Smooth muscle cell (in vitro differentiated cells): ENCODE results near the gene DMPK. TPM values are rescaled to one million over a fixed set of nuclear protein-coding genes. Genes with fewer than 3 reads are reported as not detected.

ENCODE experiments used
- DNase-seq: peaks from one replicate; lab custom pipeline; 2025; ENCODE audit not compliant: unreplicated experiment; lab: John Stamatoyannopoulos, UW
- H2AFZ ChIP-seq: fragments of 200-600 bp; sonication (generic); 2 replicates; pipeline ENCODE4 v1.6.0; 2016; ENCODE audit warnings: antibody characterized with exemption, low read depth, mild to moderate bottlenecking
- H3F3A ChIP-seq: fragments of 200-600 bp; sonication (generic); 2 replicates; pipeline ENCODE4 v1.6.0; 2017; ENCODE audit warnings: antibody characterized with exemption, low read depth
- H3K27ac ChIP-seq: fragments of 200-600 bp; sonication (generic); 2 replicates; pipeline ENCODE4 v1.5.1; 2016; ENCODE audit warnings: low read depth, mild to moderate bottlenecking
- H3K27me3 ChIP-seq: fragments of 200-600 bp; sonication (generic); 2 replicates; pipeline ENCODE4 v1.6.1; 2016; ENCODE audit warnings: low read depth, mild to moderate bottlenecking
- H3K36me3 ChIP-seq: fragments of 200-600 bp; sonication (generic); 2 replicates; pipeline ENCODE4 v1.5.1; 2016; ENCODE audit warnings: low read depth
- H3K4me1 ChIP-seq: fragments of 200-600 bp; sonication (generic); 2 replicates; pipeline ENCODE4 v1.5.1; 2016; ENCODE audit warnings: low read depth
- H3K4me2 ChIP-seq: fragments of 200-600 bp; sonication (generic); 2 replicates; pipeline ENCODE4 v1.6.0; 2016; ENCODE audit warnings: mild to moderate bottlenecking
- H3K4me3 ChIP-seq: fragments of 200-600 bp; sonication (generic); 2 replicates; pipeline ENCODE4 v1.5.1; 2016; ENCODE audit warnings: mild to moderate bottlenecking
- H3K79me2 ChIP-seq: fragments of 200-600 bp; sonication (generic); 2 replicates; pipeline ENCODE4 v1.6.0; 2016; ENCODE audit warnings: low read depth, mild to moderate bottlenecking
- H3K9ac ChIP-seq: fragments of 200-600 bp; sonication (generic); 2 replicates; pipeline ENCODE4 v1.6.0; 2016; ENCODE audit warnings: low read depth
- H3K9me3 ChIP-seq: fragments of 200-600 bp; sonication (generic); replicated peaks from 2 replicates; pipeline ENCODE4 v1.5.1; 2016; ENCODE audit warnings: low read depth
- H4K20me1 ChIP-seq: fragments of 200-600 bp; sonication (generic); 2 replicates; pipeline ENCODE4 v1.6.0; 2016; ENCODE audit warnings: low read depth
- WGBS: methylation state at CpG from one replicate; pipeline ENCODE4 v1.1.7; 2016; ENCODE audit warnings: low lambda C conversion rate; 5-methylcytosine and 5-hydroxymethylcytosine counted together
- polyA plus RNA-seq: library from polyadenylated mRNA; unstranded; fragments of >200 nt; fragmentation: Nextera tagmentation; extraction: Ambion mirVana; gene quantifications from 2 replicates; pipeline ENCODE4 v1.2.1, GENCODE V29; 2016
- total RNA-seq: library from RNA; depleted of rRNA; stranded (reverse); fragments of >200 nt; gene quantifications from 2 replicates; pipeline ENCODE4 v1.2.3, GENCODE V29; 2014
- TF ChIP-seq, protein P1 (sequence below): fragments of 200-600 bp; sonication (generic); IDR thresholded peaks from 2 replicates; pipeline ENCODE4 v1.5.1; 2017; ENCODE audit warnings: borderline replicate concordance, mild to moderate bottlenecking, antibody characterized with exemption; ENCODE audit not compliant: insufficient read depth, poor library complexity, severe bottlenecking

Gene DMPK
- total and polyA plus RNA-seq, 2 experiments from 2014 or later: 23.6 to 32.7 TPM

DNA sequence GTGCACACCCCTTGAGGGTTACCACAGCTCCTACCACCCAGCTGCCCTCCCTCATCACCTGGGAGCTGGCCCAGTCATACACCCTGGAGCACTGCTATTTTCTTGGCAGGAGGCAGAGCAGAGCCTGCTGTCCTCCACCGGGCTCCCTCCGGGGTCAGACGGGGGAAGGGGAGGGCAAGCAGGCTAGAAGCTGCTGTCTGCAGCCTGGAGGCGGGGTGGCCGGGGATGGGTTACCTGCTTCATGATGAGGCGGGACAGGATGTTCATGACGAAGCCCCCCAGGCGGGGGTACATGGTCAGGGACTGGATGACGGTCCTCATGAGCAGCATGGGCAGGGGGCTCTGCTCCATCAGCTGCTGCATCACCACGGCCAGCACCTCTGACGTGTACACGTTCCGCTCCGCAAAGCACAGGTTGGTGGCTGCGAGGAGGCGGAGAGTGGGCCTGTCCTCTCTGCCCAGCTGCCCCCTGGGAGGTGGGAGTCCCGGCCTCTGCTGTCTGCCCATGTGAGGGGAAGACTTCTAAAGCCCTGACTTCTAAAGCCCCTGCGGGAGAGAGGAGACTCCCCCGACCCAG is 35.5 kb upstream of the DMPK start:
- WGBS: 79% methylated on average over 19 of the region's 19 CpGs
- Histone ChIP-seq H3F3A (no peaks in the 10 kb centered on the region), H3K79me2 (no peaks in the 10 kb centered on the region), H3K9me3 (no peaks in the 10 kb centered on the region), H3K27ac (no peak overlapping the region), H3K4me2 (no peak overlapping the region), H3K36me3 (no peaks in the 10 kb centered on the region), H3K27me3 (no peaks in the 10 kb centered on the region), H4K20me1 (no peaks in the 10 kb centered on the region), H3K4me3 (no peak overlapping the region), H3K4me1 (peaks cover 13% of the 10 kb centered on the region), H3K9ac (no peak overlapping the region), H2AFZ (no peak overlapping the region)
- no peak for DNase-seq
- TF ChIP-seq, protein P1, sequence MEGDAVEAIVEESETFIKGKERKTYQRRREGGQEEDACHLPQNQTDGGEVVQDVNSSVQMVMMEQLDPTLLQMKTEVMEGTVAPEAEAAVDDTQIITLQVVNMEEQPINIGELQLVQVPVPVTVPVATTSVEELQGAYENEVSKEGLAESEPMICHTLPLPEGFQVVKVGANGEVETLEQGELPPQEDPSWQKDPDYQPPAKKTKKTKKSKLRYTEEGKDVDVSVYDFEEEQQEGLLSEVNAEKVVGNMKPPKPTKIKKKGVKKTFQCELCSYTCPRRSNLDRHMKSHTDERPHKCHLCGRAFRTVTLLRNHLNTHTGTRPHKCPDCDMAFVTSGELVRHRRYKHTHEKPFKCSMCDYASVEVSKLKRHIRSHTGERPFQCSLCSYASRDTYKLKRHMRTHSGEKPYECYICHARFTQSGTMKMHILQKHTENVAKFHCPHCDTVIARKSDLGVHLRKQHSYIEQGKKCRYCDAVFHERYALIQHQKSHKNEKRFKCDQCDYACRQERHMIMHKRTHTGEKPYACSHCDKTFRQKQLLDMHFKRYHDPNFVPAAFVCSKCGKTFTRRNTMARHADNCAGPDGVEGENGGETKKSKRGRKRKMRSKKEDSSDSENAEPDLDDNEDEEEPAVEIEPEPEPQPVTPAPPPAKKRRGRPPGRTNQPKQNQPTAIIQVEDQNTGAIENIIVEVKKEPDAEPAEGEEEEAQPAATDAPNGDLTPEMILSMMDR: no peak

DNA sequence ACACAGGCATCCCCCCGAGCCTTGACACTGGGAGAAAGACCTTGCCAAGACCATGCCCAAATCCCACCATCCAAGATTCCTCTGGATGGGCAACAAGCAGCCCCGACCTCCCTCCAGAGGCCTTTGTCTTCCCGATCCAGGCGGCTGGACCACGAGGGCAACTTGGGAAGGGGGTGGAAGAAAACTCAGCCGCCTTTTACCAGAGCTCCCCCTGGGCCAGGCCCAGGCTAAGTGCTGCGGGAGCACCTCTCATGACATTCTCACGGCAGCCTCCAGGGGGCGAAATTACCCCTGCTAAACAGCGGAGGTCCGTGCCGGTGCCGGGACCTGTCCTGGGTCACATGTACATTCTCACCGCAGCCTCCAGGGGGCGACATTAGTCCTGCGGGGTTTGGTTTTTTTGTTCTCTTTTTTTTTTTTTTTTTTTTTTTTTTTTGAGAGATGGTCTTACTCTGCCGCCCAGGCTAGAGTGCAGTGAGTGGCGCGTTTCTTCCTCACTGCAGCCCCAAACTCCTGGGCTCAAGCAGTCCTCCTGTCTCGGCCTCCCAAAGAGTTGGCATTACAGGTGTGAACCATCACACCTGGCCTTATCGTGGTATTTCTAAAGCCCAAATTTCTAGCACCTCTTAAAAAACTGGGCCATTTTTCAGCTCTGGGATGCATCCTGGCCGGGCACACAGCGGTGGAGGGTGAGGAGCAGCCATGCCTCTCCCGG is 34.9 kb upstream of the DMPK start:
- H3K79me2 ChIP-seq: no peaks in the 10 kb centered on the region
- no peak overlapping the region for H3K4me3 ChIP-seq
- 24% methylated on average over 24 of the region's 24 CpGs for WGBS
- no peaks in the 10 kb centered on the region for H3K27me3 ChIP-seq
- H3K4me1 ChIP-seq: peaks cover 13% of the 10 kb centered on the region
- H3K4me2 ChIP-seq: peak overlapping the region; percentile 93
- no peak overlapping the region for H3K27ac ChIP-seq
- peak; percentile 92 for DNase-seq
- H2AFZ ChIP-seq: no peak overlapping the region
- TF ChIP-seq, protein P1: peak; percentile 90
- H4K20me1 ChIP-seq: no peaks in the 10 kb centered on the region
- no peak overlapping the region for H3K9ac ChIP-seq
- H3F3A ChIP-seq: no peaks in the 10 kb centered on the region
- H3K36me3 ChIP-seq: no peaks in the 10 kb centered on the region
- H3K9me3 ChIP-seq: no peaks in the 10 kb centered on the region

DNA sequence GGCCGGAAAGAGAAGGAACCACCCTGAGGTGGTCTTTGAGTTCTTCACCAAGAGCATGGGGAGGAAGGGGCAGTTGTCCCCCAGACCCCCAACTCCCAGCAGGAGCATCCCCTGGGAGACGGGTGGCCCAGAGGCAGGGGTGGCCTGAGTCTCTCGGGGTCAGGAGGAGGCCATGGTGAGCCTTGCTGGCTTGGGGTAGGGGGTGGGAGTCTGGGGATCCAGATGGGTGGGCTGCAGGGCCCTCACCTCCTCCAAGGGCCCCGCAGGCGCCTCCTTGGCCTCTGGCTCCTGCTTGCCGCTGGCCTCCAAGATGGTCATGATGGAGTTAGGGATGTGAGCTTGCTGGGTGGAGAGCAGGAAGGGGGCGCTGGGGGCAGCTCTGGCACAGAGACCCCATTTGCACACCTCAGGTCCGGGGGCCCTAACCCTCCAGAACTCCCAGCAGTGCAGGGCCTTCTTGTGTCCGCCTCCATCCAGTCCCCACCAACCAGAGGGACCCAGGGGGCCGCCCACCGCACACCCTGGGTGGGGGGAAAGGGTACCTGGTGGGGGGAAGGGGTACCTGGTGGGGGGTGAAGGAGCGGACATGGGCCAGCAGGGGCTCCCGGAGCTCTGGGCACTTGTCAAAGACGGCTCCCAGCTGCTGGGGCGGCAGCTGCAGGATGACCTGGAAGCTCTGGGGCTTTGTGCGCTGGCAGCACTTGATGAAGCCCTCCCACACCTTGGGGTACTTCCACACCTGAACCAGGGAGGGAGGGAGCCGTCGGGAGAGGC is 34.1 kb upstream of the DMPK start:
- H4K20me1 ChIP-seq: no peaks in the 10 kb centered on the region
- peak overlapping the region; percentile 69 for H3K4me3 ChIP-seq
- H3K79me2 ChIP-seq: no peaks in the 10 kb centered on the region
- peak overlapping the region; percentile 4 for H3K27ac ChIP-seq
- peak overlapping the region; percentile 93 for H3K4me2 ChIP-seq
- no peak overlapping the region for H2AFZ ChIP-seq
- no peak for DNase-seq
- no peaks in the 10 kb centered on the region for H3F3A ChIP-seq
- H3K9ac ChIP-seq: no peak overlapping the region
- no peaks in the 10 kb centered on the region for H3K27me3 ChIP-seq
- H3K9me3 ChIP-seq: no peaks in the 10 kb centered on the region
- peaks cover 13% of the 10 kb centered on the region for H3K4me1 ChIP-seq
- H3K36me3 ChIP-seq: no peaks in the 10 kb centered on the region
- WGBS: 58% methylated on average over 17 of the region's 18 CpGs
- TF ChIP-seq, protein P1: no peak
